ENCODE data around the gene LMNA.

DNA sequence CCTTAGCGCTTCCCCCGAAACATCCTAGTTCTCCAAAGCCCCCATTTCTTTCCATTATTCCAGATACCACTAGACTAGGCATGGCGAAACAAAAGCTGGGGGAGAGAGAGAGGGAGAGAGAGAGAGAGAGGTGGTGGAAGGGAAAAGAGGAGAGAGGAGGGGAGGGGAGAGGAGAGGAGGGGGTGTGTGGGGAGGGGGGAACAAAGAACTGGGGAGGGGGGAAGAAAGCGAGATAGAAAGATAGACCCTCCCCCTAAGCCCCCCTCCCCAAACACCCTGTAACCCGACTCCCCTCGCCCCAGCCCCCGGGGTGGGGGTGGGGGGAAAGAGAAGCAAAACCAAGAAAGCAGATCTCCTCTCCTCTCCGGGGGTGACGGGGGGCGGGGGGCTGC is 32.6 kb upstream of the LMNA start:
- no peak for TF ChIP-seq EZH2 (IDR thresholded peaks at IDR 0.05; ENCODE audit: borderline replicate concordance)
- TF ChIP-seq, protein P1, sequence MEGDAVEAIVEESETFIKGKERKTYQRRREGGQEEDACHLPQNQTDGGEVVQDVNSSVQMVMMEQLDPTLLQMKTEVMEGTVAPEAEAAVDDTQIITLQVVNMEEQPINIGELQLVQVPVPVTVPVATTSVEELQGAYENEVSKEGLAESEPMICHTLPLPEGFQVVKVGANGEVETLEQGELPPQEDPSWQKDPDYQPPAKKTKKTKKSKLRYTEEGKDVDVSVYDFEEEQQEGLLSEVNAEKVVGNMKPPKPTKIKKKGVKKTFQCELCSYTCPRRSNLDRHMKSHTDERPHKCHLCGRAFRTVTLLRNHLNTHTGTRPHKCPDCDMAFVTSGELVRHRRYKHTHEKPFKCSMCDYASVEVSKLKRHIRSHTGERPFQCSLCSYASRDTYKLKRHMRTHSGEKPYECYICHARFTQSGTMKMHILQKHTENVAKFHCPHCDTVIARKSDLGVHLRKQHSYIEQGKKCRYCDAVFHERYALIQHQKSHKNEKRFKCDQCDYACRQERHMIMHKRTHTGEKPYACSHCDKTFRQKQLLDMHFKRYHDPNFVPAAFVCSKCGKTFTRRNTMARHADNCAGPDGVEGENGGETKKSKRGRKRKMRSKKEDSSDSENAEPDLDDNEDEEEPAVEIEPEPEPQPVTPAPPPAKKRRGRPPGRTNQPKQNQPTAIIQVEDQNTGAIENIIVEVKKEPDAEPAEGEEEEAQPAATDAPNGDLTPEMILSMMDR (IDR thresholded peaks at IDR 0.05; ENCODE audit: poor library complexity) = no peak
- no peak for TF ChIP-seq EZH2phosphoT487 (IDR thresholded peaks at IDR 0.05; ENCODE audit: low read depth, severe bottlenecking, unreplicated experiment)

All from hepatocyte (in vitro differentiated cells).